ENCODE data around the gene MEOX2. TPM values are rescaled to one million over a fixed set of nuclear protein-coding genes. Genes with fewer than 3 reads are reported as not detected.

MEOX2 gene
- total and polyA plus RNA-seq, 10 of the 15 experiments (the other 5 are each of a cell fraction or from before 2014, with no cell fraction given), result not detected

- intact Hi-C loops (cut with micrococcal nuclease; ENCODE audit: unreplicated experiment) (no loop called here), in situ Hi-C loops (cut with MboI) (no loop called here)
- Histone ChIP-seq H3K4me2 (ENCODE audit: control insufficient read depth, insufficient read depth) (no peak overlapping the region), H3K27ac (ENCODE audit: control insufficient read depth, insufficient read depth) (no peak overlapping the region), H3K4me3 (no peak overlapping the region), H3K9ac (ENCODE audit: control insufficient read depth, insufficient read depth, low read length) (no peak overlapping the region), H4K20me1 (ENCODE audit: control insufficient read depth, insufficient read depth) (no peaks in the 10 kb centered on the region), H3K9me3 (replicated peaks; ENCODE audit: control insufficient read depth, insufficient read depth, low read length) (no peaks in the 10 kb centered on the region), H3K27me3 (replicated peaks in 1 of 2; ENCODE audit: control insufficient read depth in 2 of 2, insufficient read depth in 2 of 2, low read length in 1 of 2) (no peaks in the 10 kb centered on the region), H3K79me2 (ENCODE audit: control insufficient read depth, insufficient read depth, low read length) (no peaks in the 10 kb centered on the region), H2AFZ (ENCODE audit: control insufficient read depth, low read depth, low read length) (no peak overlapping the region), H3K4me1 (ENCODE audit: control insufficient read depth, insufficient read depth, low read length) (no peaks in the 10 kb centered on the region), H3K36me3 (ENCODE audit: control insufficient read depth in 2 of 2, insufficient read depth in 2 of 2, low read length in 1 of 2) (no peaks in the 10 kb centered on the region)
- BruUV-seq (replicated peaks), result no TSS peak
- no peak for DNase-seq (ENCODE audit: low read depth, low spot score)
- ATAC-seq, result no peak
- CTCF ChIA-PET, result interaction anchor here (1.2 kb wide), 1 partner anchor 120 kb away, joined by 3 read pairs; no protein-coding TSS in a partner anchor
- RAD21 ChIA-PET (ENCODE audit: unreplicated experiment), result no interaction called here
- SMC1A ChIA-PET (ENCODE audit: uncharacterized antibody, unreplicated experiment), result interaction anchor here (1.3 to 3.4 kb wide), 4 partner anchors 8 to 39 kb away, joined by 4 to 14 read pairs (median 6); partner anchors contain the start of gene AGMO
- FAIRE-seq, result no peak
- POLR2A ChIA-PET, result interaction anchor here (0.6 to 1.2 kb wide), 2 partner anchors 11 to 196 kb away, joined by 3 read pairs; no protein-coding TSS in a partner anchor
- 0% methylated on average over 1 of the region's 1 CpG for WGBS (ENCODE audit: insufficient coverage, insufficient replicate concordance, low lambda C conversion rate, missing lambda C conversion rate)
- TF ChIP-seq SIX5 (IDR thresholded peaks at IDR 0.05; ENCODE audit: low read depth, low read length, severe bottlenecking) (no peak), SRF (IDR thresholded peaks at IDR 0.05; ENCODE audit: low read depth in 2 of 2, low read length in 2 of 2) (no peak), CBX5 (IDR thresholded peaks at IDR 0.05; ENCODE audit: low read depth) (no peak), TCF12 (IDR thresholded peaks at IDR 0.05; ENCODE audit: low read depth, low read length) (no peak), CEBPB (IDR thresholded peaks at IDR 0.05; ENCODE audit: borderline replicate concordance in 1 of 2, low read depth in 2 of 2, low read length in 2 of 2) (no peak), MYC (IDR thresholded peaks at IDR 0.05; ENCODE audit: insufficient read depth, insufficient read length, insufficient replicate concordance, low read length, severe bottlenecking) (no peak), RELA (IDR thresholded peaks at IDR 0.05; ENCODE audit: borderline replicate concordance, partially characterized antibody) (no peak), RB1 (IDR thresholded peaks at IDR 0.05; ENCODE audit: borderline replicate concordance) (no peak), RAD51 (IDR thresholded peaks at IDR 0.05) (no peak), ZZZ3 (IDR thresholded peaks at IDR 0.05; ENCODE audit: control insufficient read depth, insufficient read length, low read depth) (no peak)
- TF ChIP-seq, protein P1, sequence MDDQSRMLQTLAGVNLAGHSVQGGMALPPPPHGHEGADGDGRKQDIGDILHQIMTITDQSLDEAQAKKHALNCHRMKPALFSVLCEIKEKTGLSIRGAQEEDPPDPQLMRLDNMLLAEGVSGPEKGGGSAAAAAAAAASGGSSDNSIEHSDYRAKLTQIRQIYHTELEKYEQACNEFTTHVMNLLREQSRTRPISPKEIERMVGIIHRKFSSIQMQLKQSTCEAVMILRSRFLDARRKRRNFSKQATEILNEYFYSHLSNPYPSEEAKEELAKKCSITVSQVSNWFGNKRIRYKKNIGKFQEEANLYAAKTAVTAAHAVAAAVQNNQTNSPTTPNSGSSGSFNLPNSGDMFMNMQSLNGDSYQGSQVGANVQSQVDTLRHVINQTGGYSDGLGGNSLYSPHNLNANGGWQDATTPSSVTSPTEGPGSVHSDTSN (IDR thresholded peaks at IDR 0.05; ENCODE audit: insufficient replicate concordance, low read depth, low read length), result no peak
- TF ChIP-seq, protein P2, sequence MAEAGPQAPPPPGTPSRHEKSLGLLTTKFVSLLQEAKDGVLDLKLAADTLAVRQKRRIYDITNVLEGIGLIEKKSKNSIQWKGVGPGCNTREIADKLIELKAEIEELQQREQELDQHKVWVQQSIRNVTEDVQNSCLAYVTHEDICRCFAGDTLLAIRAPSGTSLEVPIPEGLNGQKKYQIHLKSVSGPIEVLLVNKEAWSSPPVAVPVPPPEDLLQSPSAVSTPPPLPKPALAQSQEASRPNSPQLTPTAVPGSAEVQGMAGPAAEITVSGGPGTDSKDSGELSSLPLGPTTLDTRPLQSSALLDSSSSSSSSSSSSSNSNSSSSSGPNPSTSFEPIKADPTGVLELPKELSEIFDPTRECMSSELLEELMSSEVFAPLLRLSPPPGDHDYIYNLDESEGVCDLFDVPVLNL (IDR thresholded peaks at IDR 0.05; ENCODE audit: low read depth, low read length), result no peak
- TF ChIP-seq, protein P3, sequence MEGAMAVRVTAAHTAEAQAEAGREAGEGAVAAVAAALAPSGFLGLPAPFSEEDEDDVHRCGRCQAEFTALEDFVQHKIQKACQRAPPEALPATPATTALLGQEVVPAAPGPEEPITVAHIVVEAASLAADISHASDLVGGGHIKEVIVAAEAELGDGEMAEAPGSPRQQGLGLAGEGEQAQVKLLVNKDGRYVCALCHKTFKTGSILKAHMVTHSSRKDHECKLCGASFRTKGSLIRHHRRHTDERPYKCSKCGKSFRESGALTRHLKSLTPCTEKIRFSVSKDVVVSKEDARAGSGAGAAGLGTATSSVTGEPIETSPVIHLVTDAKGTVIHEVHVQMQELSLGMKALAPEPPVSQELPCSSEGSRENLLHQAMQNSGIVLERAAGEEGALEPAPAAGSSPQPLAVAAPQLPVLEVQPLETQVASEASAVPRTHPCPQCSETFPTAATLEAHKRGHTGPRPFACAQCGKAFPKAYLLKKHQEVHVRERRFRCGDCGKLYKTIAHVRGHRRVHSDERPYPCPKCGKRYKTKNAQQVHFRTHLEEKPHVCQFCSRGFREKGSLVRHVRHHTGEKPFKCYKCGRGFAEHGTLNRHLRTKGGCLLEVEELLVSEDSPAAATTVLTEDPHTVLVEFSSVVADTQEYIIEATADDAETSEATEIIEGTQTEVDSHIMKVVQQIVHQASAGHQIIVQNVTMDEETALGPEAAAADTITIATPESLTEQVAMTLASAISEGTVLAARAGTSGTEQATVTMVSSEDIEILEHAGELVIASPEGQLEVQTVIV (IDR thresholded peaks at IDR 0.05; ENCODE audit: borderline replicate concordance, partially characterized antibody), result no peak
Measured at GRCh38 chr7:15601175-15601574, 85.3 kb downstream of the MEOX2 start.

Measured in GM12878 (cell line).